RWPE2 (cell line): ENCODE data around the gene TIMM17A.

Experiments used
- ATAC-seq: fragments of 200-7000 bp; cut with Tn5 transposase; 3 replicates; pipeline ENCODE4 v1.9.1; 2021; ENCODE audit warnings: low read depth
- DNase-seq: peaks from one replicate; pipeline ENCODE4 v3.0.0-alpha.2; 2020; ENCODE audit warnings: low spot score
- H3K27ac ChIP-seq: fragments of 450-650 bp; 2 replicates; pipeline ENCODE4 v1.5.1; 2017; ENCODE audit warnings: mild to moderate bottlenecking; ENCODE audit not compliant: poor library complexity, severe bottlenecking
- H3K27me3 ChIP-seq: fragments of 250-450 bp; sonication (Bioruptor Pico); 2 replicates; pipeline ENCODE4 v1.5.1; 2021; ENCODE audit warnings: mild to moderate bottlenecking, moderate library complexity; ENCODE audit not compliant: insufficient read depth, poor library complexity, severe bottlenecking
- H3K36me3 ChIP-seq: fragments of 250-450 bp; sonication (Bioruptor Pico); 2 replicates; pipeline ENCODE4 v1.5.1; 2020; ENCODE audit warnings: low read depth, mild to moderate bottlenecking, moderate library complexity
- H3K4me1 ChIP-seq: fragments of 250-450 bp; sonication (Bioruptor Pico); 2 replicates; pipeline ENCODE4 v1.5.1; 2021; ENCODE audit warnings: mild to moderate bottlenecking, moderate library complexity; ENCODE audit not compliant: insufficient read depth, poor library complexity, severe bottlenecking
- H3K4me3 ChIP-seq: fragments of 250-450 bp; sonication (Bioruptor Pico); 2 replicates; pipeline ENCODE4 v1.5.1; 2021; ENCODE audit warnings: mild to moderate bottlenecking, moderate library complexity; ENCODE audit not compliant: severe bottlenecking
- H3K9me3 ChIP-seq: fragments of 250-450 bp; sonication (Bioruptor Pico); 2 replicates; pipeline ENCODE4 v1.5.1; 2021; ENCODE audit warnings: mild to moderate bottlenecking, moderate library complexity; ENCODE audit not compliant: severe bottlenecking
- CTCF ChIP-seq: fragments of 450-650 bp; IDR thresholded peaks from one replicate; pipeline ENCODE4 v1.5.1; 2017; ENCODE audit warnings: mild to moderate bottlenecking, moderate library complexity; ENCODE audit not compliant: poor library complexity, severe bottlenecking

The TIMM17A gene

GRCh38 chr1:201944002-201944401 is 11.3 kb upstream of the TIMM17A start:
- ATAC-seq (no peak), DNase-seq (no peak)
- H3K9me3 ChIP-seq: no peaks in the 10 kb centered on the region
- H3K4me3 ChIP-seq: no peak overlapping the region
- TF ChIP-seq CTCF: no peak
- no peak overlapping the region for H3K27ac ChIP-seq
- H3K4me1 ChIP-seq: no peaks in the 10 kb centered on the region
- no peaks in the 10 kb centered on the region for H3K36me3 ChIP-seq
- peaks cover 18% of the 10 kb centered on the region for H3K27me3 ChIP-seq

GRCh38 chr1:201944639-201945038 is 10.7 kb upstream of the TIMM17A start:
- Histone ChIP-seq H3K4me1 (no peaks in the 10 kb centered on the region), H3K9me3 (no peaks in the 10 kb centered on the region), H3K36me3 (no peaks in the 10 kb centered on the region), H3K27ac (no peak overlapping the region), H3K27me3 (peaks cover 18% of the 10 kb centered on the region), H3K4me3 (no peak overlapping the region)
- ATAC-seq (no peak), DNase-seq (no peak)
- no peak for TF ChIP-seq CTCF

GRCh38 chr1:201945157-201945556 is 10.1 kb upstream of the TIMM17A start:
- H3K27me3 ChIP-seq: peaks cover 18% of the 10 kb centered on the region
- no peaks in the 10 kb centered on the region for H3K9me3 ChIP-seq
- no peaks in the 10 kb centered on the region for H3K4me1 ChIP-seq
- no peak overlapping the region for H3K4me3 ChIP-seq
- DNase-seq (no peak), ATAC-seq (no peak)
- no peaks in the 10 kb centered on the region for H3K36me3 ChIP-seq
- no peak overlapping the region for H3K27ac ChIP-seq
- TF ChIP-seq CTCF: no peak

GRCh38 chr1:201945863-201946223 is 9.5 kb upstream of the TIMM17A start:
- Histone ChIP-seq H3K4me1 (no peaks in the 10 kb centered on the region), H3K4me3 (no peak overlapping the region), H3K36me3 (no peaks in the 10 kb centered on the region), H3K27me3 (peaks cover 18% of the 10 kb centered on the region), H3K27ac (no peak overlapping the region), H3K9me3 (no peaks in the 10 kb centered on the region)
- DNase-seq: no peak
- no peak for TF ChIP-seq CTCF
- ATAC-seq: no peak

- H3K4me3 ChIP-seq: no peak within 1 kb of the TSS
- TF ChIP-seq CTCF: no peak
- no peaks in the 10 kb centered on the region for H3K4me1 ChIP-seq
- DNase-seq (no peak), ATAC-seq (peak; percentile 82)
- H3K36me3 ChIP-seq: no peaks in the 10 kb centered on the region
- no peaks in the 10 kb centered on the region for H3K9me3 ChIP-seq
- peaks cover 18% of the 10 kb centered on the region for H3K27me3 ChIP-seq
- no peak within 1 kb of the TSS for H3K27ac ChIP-seq
Observed at GRCh38 chr1:201946224-201946908, 8.9 kb upstream of the TIMM17A start, which contains the start of gene LMOD1. Gene LMOD1, minus strand, starts transcription at chr1:201946548. Its CDS starts 208 bp downstream, at chr1:201946340.
